Heart left ventricle (tissue), 13 donors: ENCODE results near the gene RASGEF1C.

Source experiments
- POLR2A ChIP-seq, 2 donors: fragments of 450-650 bp; IDR thresholded peaks; one replicate each; pipeline ENCODE4 v1.6.1; 2017; ENCODE audit warnings: antibody characterized with exemption in 2 of 2, mild to moderate bottlenecking in 2 of 2, moderate library complexity in 2 of 2
- TF ChIP-seq, protein P1 (sequence below), 12 donors: fragments of 200-600 bp; sonication (generic) in 4 of 12; IDR thresholded peaks; one replicate each; pipeline versions ENCODE4 v1.5.0 to v1.8.0; 2018 to 2022; ENCODE audit warnings: antibody characterized with exemption in 12 of 12, mild to moderate bottlenecking in 5 of 12
- donor health status: ischemic (EF 13 %, LVEDD 7.1; RV severe dilation, severe dysfunction).
- donor health status: DM: no; HTN: yes; CAD: no.
- donor health status: DM: no; HTN: no; CAD: no.
- donor health status: ischemic (EF 25% LVEDD 6.9; RV normal size, moderate dysfunction).
- donor health status: ischemic (EF 25% LVEDD 5.7; RV mildly dilated, moderate dysfunction).
- donor health status: ischemic (EF 35%, LVEDD 5.7; RV mildly dilated, moderate dysfunction).
- donor health status: nonischemic (EF 11% LVEDD 7.7; RV severe dilation, severe dysfunction).
- donor health status: DM: yes; HTN: yes; CAD: no.
- donor health status: PGD.
- donor health status: ischemic (EF 29% LVEDD 5.4; RV normal size, mild dysfunction).
- donor health status: nonischemic (EF 23%, LVEDD 6.1; RV moderate dilation, normal function).

DNA sequence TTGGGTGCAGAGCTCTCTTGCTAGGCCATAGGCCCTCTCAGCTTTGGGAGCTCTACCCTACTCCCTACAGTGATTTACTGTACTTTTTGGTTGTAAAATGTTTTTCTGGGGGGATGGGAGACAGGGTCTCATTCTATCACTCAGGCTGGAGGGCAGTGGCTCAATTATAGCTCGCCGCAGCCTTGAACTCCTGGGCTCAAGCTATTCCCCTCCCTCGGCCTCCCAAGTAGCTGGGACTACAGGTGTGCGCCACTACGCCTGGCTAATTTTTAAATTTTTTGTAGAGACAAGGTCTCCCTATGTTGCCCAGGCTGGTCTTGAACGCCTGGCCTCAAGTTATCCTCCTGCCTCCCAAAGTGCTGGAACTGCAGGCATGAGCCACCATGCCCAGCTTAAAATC, 115.8 kb downstream of the RASGEF1C start:
- TF ChIP-seq, protein P1, sequence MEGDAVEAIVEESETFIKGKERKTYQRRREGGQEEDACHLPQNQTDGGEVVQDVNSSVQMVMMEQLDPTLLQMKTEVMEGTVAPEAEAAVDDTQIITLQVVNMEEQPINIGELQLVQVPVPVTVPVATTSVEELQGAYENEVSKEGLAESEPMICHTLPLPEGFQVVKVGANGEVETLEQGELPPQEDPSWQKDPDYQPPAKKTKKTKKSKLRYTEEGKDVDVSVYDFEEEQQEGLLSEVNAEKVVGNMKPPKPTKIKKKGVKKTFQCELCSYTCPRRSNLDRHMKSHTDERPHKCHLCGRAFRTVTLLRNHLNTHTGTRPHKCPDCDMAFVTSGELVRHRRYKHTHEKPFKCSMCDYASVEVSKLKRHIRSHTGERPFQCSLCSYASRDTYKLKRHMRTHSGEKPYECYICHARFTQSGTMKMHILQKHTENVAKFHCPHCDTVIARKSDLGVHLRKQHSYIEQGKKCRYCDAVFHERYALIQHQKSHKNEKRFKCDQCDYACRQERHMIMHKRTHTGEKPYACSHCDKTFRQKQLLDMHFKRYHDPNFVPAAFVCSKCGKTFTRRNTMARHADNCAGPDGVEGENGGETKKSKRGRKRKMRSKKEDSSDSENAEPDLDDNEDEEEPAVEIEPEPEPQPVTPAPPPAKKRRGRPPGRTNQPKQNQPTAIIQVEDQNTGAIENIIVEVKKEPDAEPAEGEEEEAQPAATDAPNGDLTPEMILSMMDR (IDR thresholded peaks at IDR 0.05) = no peak
- no peak for TF ChIP-seq POLR2A (IDR thresholded peaks at IDR 0.05)
